ENCODE data around the gene CRY1.

The CRY1 gene

DNA sequence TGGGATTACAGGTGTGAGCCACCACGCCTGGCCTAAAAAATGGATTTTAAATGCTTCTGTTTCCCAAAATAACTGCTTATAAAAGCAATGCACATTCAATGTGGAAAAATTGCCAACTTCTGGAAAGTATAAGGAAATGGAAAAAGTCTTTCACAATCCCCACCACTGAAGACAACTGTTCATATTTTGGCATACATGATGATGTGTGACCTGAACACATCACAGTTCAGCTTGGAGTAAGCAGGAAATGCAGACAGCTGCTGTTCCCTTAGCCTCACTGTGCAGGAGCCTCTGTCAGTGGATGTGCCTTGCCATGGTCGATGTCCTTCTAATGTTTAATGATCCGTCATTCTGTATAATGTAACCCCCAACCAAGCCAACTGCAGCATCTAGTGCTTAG lies 111.6 kb downstream of the CRY1 start:
- H3K9me2 ChIP-seq (replicated peaks; ENCODE audit: low read depth, low read length): no peaks in the 10 kb centered on the region

DNA sequence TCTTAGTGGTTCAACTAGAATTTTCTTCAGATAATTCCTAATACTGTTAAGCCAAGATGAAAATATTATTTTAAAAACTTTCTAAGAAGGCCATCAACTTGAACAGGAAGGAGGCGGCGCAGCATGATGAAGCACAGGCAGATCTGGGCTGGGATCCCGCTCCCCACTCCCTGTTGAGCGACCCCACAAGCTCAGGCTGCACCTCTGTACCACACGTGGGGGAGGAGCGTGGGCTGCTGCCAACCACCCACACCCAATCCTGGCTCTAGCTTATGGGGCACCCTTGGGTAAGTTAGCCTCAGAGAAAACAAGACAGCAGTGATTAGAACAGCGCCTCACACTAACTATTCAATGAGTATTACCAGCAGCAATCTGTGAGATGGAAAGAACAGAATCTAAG lies 112.4 kb downstream of the CRY1 start:
- Histone ChIP-seq H3K79me2 (ENCODE audit: insufficient read depth, low read length) (no peaks in the 10 kb centered on the region), H3K27me3 (ENCODE audit: insufficient read depth, low read length, poor library complexity, severe bottlenecking) (no peaks in the 10 kb centered on the region), H3K4me1 (ENCODE audit: insufficient read depth, low read length, poor library complexity, severe bottlenecking) (peaks cover 14% of the 10 kb centered on the region), H4K20me1 (ENCODE audit: insufficient read depth, low read length, poor library complexity, severe bottlenecking) (no peaks in the 10 kb centered on the region), H3K4me3 (ENCODE audit: low read length, poor library complexity, severe bottlenecking) (no peak overlapping the region), H3K36me3 (ENCODE audit: insufficient read depth, low read length) (peaks cover 2% of the 10 kb centered on the region; the same call in 1 of the 2 replicates), H3K9me2 (replicated peaks; ENCODE audit: low read depth, low read length) (no peaks in the 10 kb centered on the region), H2AFZ (ENCODE audit: low read length) (no peak overlapping the region), H3K9me3 (ENCODE audit: insufficient read depth, low read depth, low read length) (no peaks in the 10 kb centered on the region), H3K4me2 (ENCODE audit: low read depth, low read length, poor library complexity, severe bottlenecking) (no peak overlapping the region), H3K9ac (ENCODE audit: low read depth, low read length, poor library complexity, severe bottlenecking) (no peak overlapping the region), H3F3A (ENCODE audit: low read depth) (no peaks in the 10 kb centered on the region)
- no peak for TF ChIP-seq EZH2phosphoT487 (IDR thresholded peaks at IDR 0.05; ENCODE audit: borderline replicate concordance)
- TF ChIP-seq, protein P1, sequence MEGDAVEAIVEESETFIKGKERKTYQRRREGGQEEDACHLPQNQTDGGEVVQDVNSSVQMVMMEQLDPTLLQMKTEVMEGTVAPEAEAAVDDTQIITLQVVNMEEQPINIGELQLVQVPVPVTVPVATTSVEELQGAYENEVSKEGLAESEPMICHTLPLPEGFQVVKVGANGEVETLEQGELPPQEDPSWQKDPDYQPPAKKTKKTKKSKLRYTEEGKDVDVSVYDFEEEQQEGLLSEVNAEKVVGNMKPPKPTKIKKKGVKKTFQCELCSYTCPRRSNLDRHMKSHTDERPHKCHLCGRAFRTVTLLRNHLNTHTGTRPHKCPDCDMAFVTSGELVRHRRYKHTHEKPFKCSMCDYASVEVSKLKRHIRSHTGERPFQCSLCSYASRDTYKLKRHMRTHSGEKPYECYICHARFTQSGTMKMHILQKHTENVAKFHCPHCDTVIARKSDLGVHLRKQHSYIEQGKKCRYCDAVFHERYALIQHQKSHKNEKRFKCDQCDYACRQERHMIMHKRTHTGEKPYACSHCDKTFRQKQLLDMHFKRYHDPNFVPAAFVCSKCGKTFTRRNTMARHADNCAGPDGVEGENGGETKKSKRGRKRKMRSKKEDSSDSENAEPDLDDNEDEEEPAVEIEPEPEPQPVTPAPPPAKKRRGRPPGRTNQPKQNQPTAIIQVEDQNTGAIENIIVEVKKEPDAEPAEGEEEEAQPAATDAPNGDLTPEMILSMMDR (conservative IDR thresholded peaks at IDR 0.05; ENCODE audit: low read length): no peak

More for the DNA sequence above, 111.6 kb downstream of the CRY1 start:
- TF ChIP-seq, protein P1 (conservative IDR thresholded peaks at IDR 0.05; ENCODE audit: low read length): no peak
- no peak for TF ChIP-seq EZH2phosphoT487 (IDR thresholded peaks at IDR 0.05; ENCODE audit: borderline replicate concordance)
- Histone ChIP-seq H3K36me3 (ENCODE audit: insufficient read depth, low read length) (no peaks in the 10 kb centered on the region), H3K9ac (ENCODE audit: low read depth, low read length, poor library complexity, severe bottlenecking) (no peak overlapping the region), H3F3A (ENCODE audit: low read depth) (no peaks in the 10 kb centered on the region), H3K27me3 (ENCODE audit: insufficient read depth, low read length, poor library complexity, severe bottlenecking) (no peaks in the 10 kb centered on the region), H2AFZ (ENCODE audit: low read length) (no peak overlapping the region), H3K4me2 (ENCODE audit: low read depth, low read length, poor library complexity, severe bottlenecking) (no peak overlapping the region), H3K4me1 (ENCODE audit: insufficient read depth, low read length, poor library complexity, severe bottlenecking) (peaks cover 21% of the 10 kb centered on the region), H4K20me1 (ENCODE audit: insufficient read depth, low read length, poor library complexity, severe bottlenecking) (no peaks in the 10 kb centered on the region), H3K79me2 (ENCODE audit: insufficient read depth, low read length) (no peaks in the 10 kb centered on the region), H3K9me3 (ENCODE audit: insufficient read depth, low read depth, low read length) (no peaks in the 10 kb centered on the region), H3K4me3 (ENCODE audit: low read length, poor library complexity, severe bottlenecking) (no peak overlapping the region)

DNA sequence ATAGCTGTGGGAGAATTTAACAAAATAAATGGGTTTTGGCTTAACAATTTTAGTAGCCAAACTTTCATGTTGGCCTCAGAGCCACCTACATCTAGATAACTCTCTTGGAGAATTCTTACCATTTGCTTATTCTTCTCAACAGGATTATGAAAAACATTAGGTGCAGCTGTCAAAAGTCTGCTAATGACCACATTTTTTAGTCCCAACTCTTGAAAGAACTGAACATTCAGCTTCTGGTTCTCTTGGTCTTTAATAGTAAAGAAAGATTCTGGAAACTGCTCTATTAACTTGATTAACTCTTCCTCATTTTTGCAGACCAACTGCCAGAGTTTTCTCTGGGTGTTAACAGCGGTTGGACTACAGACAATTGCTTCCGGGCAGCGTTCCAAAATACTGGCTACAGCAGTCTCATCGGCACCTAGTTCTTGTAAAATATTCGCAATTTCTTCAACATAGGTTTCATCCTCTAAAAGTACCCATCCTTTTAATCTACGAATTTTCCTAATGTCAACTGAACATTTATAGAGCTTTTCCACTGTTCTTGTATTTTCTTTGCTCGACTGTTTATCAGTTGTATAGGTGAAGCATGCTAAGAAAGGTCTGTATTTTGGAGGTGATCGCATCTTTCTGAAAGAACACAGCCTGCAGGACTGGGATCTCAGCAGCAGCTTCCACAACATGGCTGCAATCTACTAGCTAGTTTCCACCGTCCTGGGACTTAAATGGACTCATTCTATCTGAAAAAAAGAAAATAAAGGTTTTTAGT lies 115.1 kb downstream of the CRY1 start:
- Histone ChIP-seq H3F3A (ENCODE audit: low read depth) (no peaks in the 10 kb centered on the region), H4K20me1 (ENCODE audit: insufficient read depth, low read length, poor library complexity, severe bottlenecking) (peaks cover 3% of the 10 kb centered on the region), H3K4me3 (ENCODE audit: low read length, poor library complexity, severe bottlenecking) (no peak overlapping the region), H2AFZ (ENCODE audit: low read length) (no peak overlapping the region), H3K9me2 (replicated peaks; ENCODE audit: low read depth, low read length) (no peaks in the 10 kb centered on the region), H3K9me3 (ENCODE audit: insufficient read depth, low read depth, low read length) (no peaks in the 10 kb centered on the region), H3K36me3 (ENCODE audit: insufficient read depth, low read length) (peaks cover 7% of the 10 kb centered on the region; the same call in 1 of the 2 replicates), H3K27me3 (ENCODE audit: insufficient read depth, low read length, poor library complexity, severe bottlenecking) (no peaks in the 10 kb centered on the region), H3K4me1 (ENCODE audit: insufficient read depth, low read length, poor library complexity, severe bottlenecking) (no peaks in the 10 kb centered on the region), H3K9ac (ENCODE audit: low read depth, low read length, poor library complexity, severe bottlenecking) (no peak overlapping the region), H3K79me2 (ENCODE audit: insufficient read depth, low read length) (no peaks in the 10 kb centered on the region), H3K4me2 (ENCODE audit: low read depth, low read length, poor library complexity, severe bottlenecking) (no peak overlapping the region)
- TF ChIP-seq, protein P1 (conservative IDR thresholded peaks at IDR 0.05; ENCODE audit: low read length): no peak
- no peak for TF ChIP-seq EZH2phosphoT487 (IDR thresholded peaks at IDR 0.05; ENCODE audit: borderline replicate concordance)
